M059J (cell line): Measurements from ENCODE around the gene PHEX. TPM values are rescaled to one million over a fixed set of nuclear protein-coding genes. Genes with fewer than 3 reads are reported as not detected.

ENCODE experiments used
- DNase-seq: peaks from one replicate; pipeline ENCODE4 v3.0.0-alpha.2; 2012; ENCODE audit warnings: low read depth
- total RNA-seq: library from RNA; depleted of rRNA; stranded (reverse); fragments of >200 nt; shearing (Covaris generic); gene quantifications from 2 replicates; pipeline ENCODE4 v1.2.3, GENCODE V29; 2014

The PHEX gene
- total RNA-seq, 1 experiment from 2014 or later = 0.37 TPM

GRCh38 chrX:22040184-22040583 lies 8.1 kb downstream of the PHEX start:
- no peak for DNase-seq

GRCh38 chrX:22041907-22042530 lies 9.9 kb downstream of the PHEX start:
- DNase-seq = no peak

- DNase-seq = no peak
Observed at GRCh38 chrX:22043872-22044271, 11.7 kb downstream of the PHEX start.

- no peak for DNase-seq
Observed at GRCh38 chrX:22047468-22047867, 15.3 kb downstream of the PHEX start.

- no peak for DNase-seq
Observed at GRCh38 chrX:22053481-22053880, 21.4 kb downstream of the PHEX start.

GRCh38 chrX:22056235-22056634 lies 24.1 kb downstream of the PHEX start:
- DNase-seq = no peak

GRCh38 chrX:22057667-22058066 lies 25.5 kb downstream of the PHEX start:
- DNase-seq = no peak

GRCh38 chrX:22059775-22060174 lies 27.6 kb downstream of the PHEX start:
- no peak for DNase-seq

GRCh38 chrX:22060415-22061280 lies 28.5 kb downstream of the PHEX start:
- DNase-seq = no peak

GRCh38 chrX:22063284-22063683 lies 31.2 kb downstream of the PHEX start:
- DNase-seq = no peak

- no peak for DNase-seq
Observed at GRCh38 chrX:22069586-22069985, 37.5 kb downstream of the PHEX start.

- no peak for DNase-seq
Observed at GRCh38 chrX:22073928-22074327, 41.8 kb downstream of the PHEX start.

- no peak for DNase-seq
Observed at GRCh38 chrX:22078117-22078516, 46.0 kb downstream of the PHEX start.

GRCh38 chrX:22081475-22082092 lies 49.5 kb downstream of the PHEX start:
- DNase-seq = peak; percentile 48

GRCh38 chrX:22086003-22086402 lies 53.9 kb downstream of the PHEX start:
- no peak for DNase-seq

GRCh38 chrX:22087011-22087557 lies 55.0 kb downstream of the PHEX start:
- no peak for DNase-seq

- no peak for DNase-seq
Observed at GRCh38 chrX:22088326-22088725, 56.2 kb downstream of the PHEX start.

GRCh38 chrX:22090181-22090580 lies 58.1 kb downstream of the PHEX start:
- no peak for DNase-seq

GRCh38 chrX:22093550-22093949 lies 61.4 kb downstream of the PHEX start:
- DNase-seq = no peak

- no peak for DNase-seq
Observed at GRCh38 chrX:22095286-22095685, 63.2 kb downstream of the PHEX start.

GRCh38 chrX:22095856-22096255 lies 63.7 kb downstream of the PHEX start:
- no peak for DNase-seq

- peak; percentile 80 for DNase-seq
Observed at GRCh38 chrX:22097012-22097694, 65.0 kb downstream of the PHEX start.
